Subcutaneous abdominal adipose tissue (tissue), 5 donors: ENCODE data around the gene APBB2.

Experiments
- H3K27ac ChIP-seq: one replicate; pipeline ENCODE4 v1.7.0; 2013; ENCODE audit warnings: low read depth, mild to moderate bottlenecking, inconsistent platforms, low read length, moderate library complexity
- H3K27me3 ChIP-seq, 5 donors: one replicate each; pipeline ENCODE4 v1.7.0; 2013; ENCODE audit warnings: low read length in 5 of 5, inconsistent platforms in 1 of 5; ENCODE audit not compliant: control insufficient read depth in 5 of 5, insufficient read depth in 4 of 5
- H3K36me3 ChIP-seq, 5 donors: one replicate each; pipeline ENCODE4 v1.7.0; 2013; ENCODE audit warnings: low read length in 5 of 5; ENCODE audit not compliant: control insufficient read depth in 5 of 5, insufficient read depth in 5 of 5
- H3K4me1 ChIP-seq, 5 donors: one replicate each; pipeline ENCODE4 v1.7.0; 2013; ENCODE audit warnings: low read length in 5 of 5, mild to moderate bottlenecking in 3 of 5, moderate library complexity in 1 of 5; ENCODE audit not compliant: control insufficient read depth in 5 of 5, insufficient read depth in 5 of 5
- H3K4me3 ChIP-seq, 5 donors: one replicate each; pipeline ENCODE4 v1.7.0; 2013; ENCODE audit warnings: low read length in 5 of 5, low read depth in 1 of 5
- H3K9ac ChIP-seq, 5 donors: one replicate each; pipeline ENCODE4 v1.7.0; 2013; ENCODE audit warnings: low read length in 5 of 5, mild to moderate bottlenecking in 4 of 5, moderate library complexity in 3 of 5
- H3K9me3 ChIP-seq, 5 donors: one replicate each; pipeline ENCODE4 v1.7.0; 2013; ENCODE audit warnings: low read length in 5 of 5; ENCODE audit not compliant: control insufficient read depth in 5 of 5
- donor health status: healthy.
- donor health status: healthy.
- donor health status: healthy.
- donor health status: healthy.
- donor health status: healthy.

APBB2 gene

DNA sequence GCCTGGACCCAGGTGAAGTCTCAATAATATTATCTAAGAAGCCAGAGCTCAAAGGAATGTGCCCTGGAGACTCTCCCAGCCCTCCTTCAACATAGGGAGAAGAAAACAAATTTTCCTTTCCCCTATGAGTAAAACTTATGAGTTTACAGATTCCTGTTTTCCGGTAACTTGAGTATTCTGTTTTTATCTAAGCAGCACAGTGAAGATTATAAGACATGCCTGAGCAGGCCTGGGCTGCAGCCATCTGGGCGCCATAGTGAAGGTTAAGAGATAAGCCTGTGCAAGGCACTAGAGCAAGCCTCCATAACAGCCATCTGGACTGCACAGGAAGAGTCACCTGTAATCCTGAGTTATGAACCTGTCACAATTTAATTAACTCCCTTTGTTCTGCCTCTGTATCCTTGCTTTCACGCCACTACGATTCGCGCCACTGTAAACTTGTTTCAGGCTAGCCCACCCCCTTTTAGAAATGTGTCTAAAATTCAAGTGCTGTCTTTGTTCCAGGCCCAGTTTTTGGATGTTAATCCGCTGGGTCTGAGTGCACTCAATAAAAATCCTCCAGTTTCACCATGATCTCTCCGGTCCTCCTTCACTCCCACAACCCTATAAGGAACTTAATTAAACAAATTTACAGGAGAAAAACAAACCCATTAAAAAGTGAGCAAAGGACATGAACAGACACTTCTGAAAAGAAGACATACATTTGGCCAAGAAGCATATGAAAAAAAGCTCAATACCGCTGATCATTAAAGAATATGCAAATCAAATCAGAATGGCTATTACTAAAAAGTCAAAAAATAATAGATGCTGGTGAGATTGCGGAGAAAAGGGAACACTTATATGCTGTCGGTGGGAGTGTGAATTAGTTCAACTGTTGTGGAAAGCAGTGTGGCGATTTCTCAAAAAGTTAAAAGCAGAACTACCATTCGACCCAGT is 189.5 kb downstream of the APBB2 start:
- Histone ChIP-seq H3K4me1 (peaks cover 0 to 25% (median 16%) of the 10 kb centered on the region in 5 donors), H3K9ac (no peak overlapping the region), H3K4me3 (no peak overlapping the region)

GRCh38 chr4:41022116-41022515 is 192.2 kb downstream of the APBB2 start:
- peaks cover 0 to 12% (median 5%) of the 10 kb centered on the region in 5 donors for H3K4me1 ChIP-seq
- H3K9me3 ChIP-seq = peaks cover 6 to 32% (median 17%) of the 10 kb centered on the region in 5 donors
- no peak overlapping the region for H3K27ac ChIP-seq
- H3K9ac ChIP-seq = no peak overlapping the region
- H3K4me3 ChIP-seq = no peak overlapping the region
- H3K27me3 ChIP-seq = no peaks in the 10 kb centered on the region
- H3K36me3 ChIP-seq = peaks cover 0 to 7% (median 3%) of the 10 kb centered on the region in 5 donors

More for the DNA sequence above, 189.5 kb downstream of the APBB2 start:
- Histone ChIP-seq H3K9me3 (peaks cover 6 to 32% (median 17%) of the 10 kb centered on the region in 5 donors), H3K36me3 (peaks cover 0 to 7% (median 3%) of the 10 kb centered on the region in 5 donors), H3K27ac (no peak overlapping the region), H3K27me3 (no peaks in the 10 kb centered on the region)

DNA sequence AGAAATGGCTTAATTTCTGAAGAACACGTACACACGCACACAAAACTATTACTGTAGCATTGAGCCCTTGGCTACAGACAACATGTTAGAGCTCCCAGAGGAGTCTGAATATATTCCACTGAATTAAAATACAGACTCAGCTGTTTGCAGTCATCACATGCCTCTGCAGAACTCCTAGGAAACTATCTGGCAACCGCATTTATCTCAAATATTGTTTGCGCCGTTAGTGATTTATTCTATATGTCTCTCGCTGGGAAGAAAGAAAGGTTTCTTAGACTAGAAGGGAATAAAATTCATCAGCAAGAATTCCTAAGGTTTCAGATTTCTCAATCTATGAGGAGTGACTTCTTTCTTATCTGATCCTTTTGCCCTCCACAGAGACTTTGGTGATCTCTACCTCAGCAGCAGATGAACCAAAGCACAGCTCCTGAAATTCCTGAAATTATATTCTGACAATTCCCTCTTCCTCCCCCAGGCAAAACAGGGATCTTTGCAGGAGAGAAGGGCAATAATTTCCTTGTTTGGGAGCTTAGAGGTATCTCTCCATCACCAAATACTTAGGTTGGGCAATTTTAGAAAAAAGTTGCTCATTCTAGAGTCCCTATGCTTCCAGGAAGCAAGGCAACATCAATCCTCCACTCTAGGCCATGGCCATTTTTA is 199.2 kb downstream of the APBB2 start:
- Histone ChIP-seq H3K4me1 (peaks cover 0 to 24% (median 17%) of the 10 kb centered on the region in 5 donors), H3K27ac (no peak overlapping the region), H3K9me3 (no peaks in the 10 kb centered on the region)

DNA sequence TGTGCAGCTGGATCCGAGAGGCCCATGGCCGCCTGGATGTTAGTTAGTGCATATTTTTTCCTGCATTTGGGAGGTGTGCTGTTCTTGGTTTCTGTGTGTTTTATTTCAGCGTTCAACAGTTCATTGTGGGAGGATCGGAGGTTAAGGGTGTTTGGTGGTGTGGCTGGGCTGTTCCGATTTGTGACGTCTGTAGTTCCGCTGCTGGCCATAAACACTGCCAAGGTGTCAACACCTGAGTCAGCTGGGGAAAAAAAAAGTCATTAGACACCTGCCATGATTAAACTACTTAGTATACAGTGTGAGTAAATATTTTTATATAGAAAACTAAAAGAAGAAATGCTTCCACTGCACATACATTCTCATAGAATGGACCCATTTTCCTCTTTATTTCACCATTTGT is 200.2 kb downstream of the APBB2 start:
- no peak overlapping the region for H3K27ac ChIP-seq
- no peak overlapping the region for H3K4me3 ChIP-seq
- H3K9me3 ChIP-seq = no peaks in the 10 kb centered on the region
- no peaks in the 10 kb centered on the region for H3K27me3 ChIP-seq
- peaks cover 0 to 17% (median 9%) of the 10 kb centered on the region in 5 donors for H3K36me3 ChIP-seq
- H3K9ac ChIP-seq = no peak overlapping the region
- peaks cover 0 to 19% (median 14%) of the 10 kb centered on the region in 5 donors for H3K4me1 ChIP-seq

More for the DNA sequence above, 199.2 kb downstream of the APBB2 start:
- peaks cover 0 to 17% (median 9%) of the 10 kb centered on the region in 5 donors for H3K36me3 ChIP-seq
- H3K9ac ChIP-seq = no peak overlapping the region
- no peak overlapping the region for H3K4me3 ChIP-seq
- no peaks in the 10 kb centered on the region for H3K27me3 ChIP-seq

- Histone ChIP-seq H3K4me1 (peaks cover 0 to 19% (median 13%) of the 10 kb centered on the region in 5 donors), H3K4me3 (no peak overlapping the region), H3K27me3 (no peaks in the 10 kb centered on the region), H3K36me3 (peaks cover 0 to 17% (median 9%) of the 10 kb centered on the region in 5 donors), H3K9ac (no peak overlapping the region), H3K9me3 (no peaks in the 10 kb centered on the region), H3K27ac (no peak overlapping the region)
Measured at GRCh38 chr4:41013746-41014145, 200.6 kb downstream of the APBB2 start.

DNA sequence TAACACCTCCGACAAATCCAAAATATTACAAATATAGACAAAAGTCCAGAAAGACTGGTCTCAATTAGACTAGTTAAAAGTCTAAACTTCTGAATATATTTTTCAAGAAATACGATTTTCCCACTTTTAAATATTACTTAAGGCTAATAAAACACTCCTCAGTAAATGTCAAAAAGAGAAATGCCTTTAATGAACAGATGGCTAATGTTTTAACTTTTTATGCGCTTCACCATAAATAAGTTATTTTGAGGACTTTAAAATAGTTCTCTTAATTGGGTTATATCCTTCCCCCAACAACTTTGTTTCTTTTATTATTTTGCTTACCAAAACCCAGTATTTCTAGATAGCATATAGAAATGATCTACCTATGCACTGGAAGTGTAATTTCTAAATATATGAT is 201.4 kb downstream of the APBB2 start:
- no peak overlapping the region for H3K27ac ChIP-seq
- H3K9me3 ChIP-seq = no peaks in the 10 kb centered on the region
- H3K4me1 ChIP-seq = peaks cover 0 to 19% (median 13%) of the 10 kb centered on the region in 5 donors
- H3K27me3 ChIP-seq = no peaks in the 10 kb centered on the region
- peaks cover 0 to 14% (median 9%) of the 10 kb centered on the region in 5 donors for H3K36me3 ChIP-seq
- no peak overlapping the region for H3K4me3 ChIP-seq
- no peak overlapping the region for H3K9ac ChIP-seq

GRCh38 chr4:41012293-41012692 is 202.0 kb downstream of the APBB2 start:
- no peak overlapping the region for H3K27ac ChIP-seq
- peaks cover 0 to 14% (median 9%) of the 10 kb centered on the region in 5 donors for H3K36me3 ChIP-seq
- H3K27me3 ChIP-seq = no peaks in the 10 kb centered on the region
- no peaks in the 10 kb centered on the region for H3K9me3 ChIP-seq
- peaks cover 0 to 19% (median 13%) of the 10 kb centered on the region in 5 donors for H3K4me1 ChIP-seq
- no peak overlapping the region for H3K4me3 ChIP-seq
- no peak overlapping the region for H3K9ac ChIP-seq

DNA sequence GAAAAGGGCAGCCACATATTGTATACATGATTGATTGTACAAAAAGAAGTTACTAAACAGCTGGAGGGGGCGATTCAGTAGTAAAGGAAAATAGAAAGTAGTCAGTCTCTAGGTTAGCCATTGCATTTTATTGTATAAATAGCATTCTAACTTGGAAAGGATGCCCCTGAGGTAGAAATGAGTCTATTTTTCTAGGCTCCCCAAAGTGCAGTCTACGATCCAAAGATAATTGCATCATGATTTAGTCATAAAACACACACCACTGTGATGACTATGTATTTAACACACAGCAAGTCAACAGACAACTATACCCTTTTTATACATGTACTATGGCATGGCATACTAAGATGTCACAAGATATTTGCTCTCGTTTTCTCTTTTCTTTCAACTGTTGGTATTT is 204.9 kb downstream of the APBB2 start:
- Histone ChIP-seq H3K4me3 (no peak overlapping the region), H3K27me3 (no peaks in the 10 kb centered on the region), H3K36me3 (peaks cover 3 to 14% (median 9%) of the 10 kb centered on the region in 5 donors), H3K9me3 (peaks cover 0 to 3% (median 0%) of the 10 kb centered on the region in 5 donors), H3K9ac (no peak overlapping the region), H3K27ac (peak overlapping the region; percentile 7), H3K4me1 (peaks cover 0 to 13% (median 10%) of the 10 kb centered on the region in 5 donors)

- no peak overlapping the region for H3K9ac ChIP-seq
Measured at GRCh38 chr4:41006141-41006540, 208.2 kb downstream of the APBB2 start.

DNA sequence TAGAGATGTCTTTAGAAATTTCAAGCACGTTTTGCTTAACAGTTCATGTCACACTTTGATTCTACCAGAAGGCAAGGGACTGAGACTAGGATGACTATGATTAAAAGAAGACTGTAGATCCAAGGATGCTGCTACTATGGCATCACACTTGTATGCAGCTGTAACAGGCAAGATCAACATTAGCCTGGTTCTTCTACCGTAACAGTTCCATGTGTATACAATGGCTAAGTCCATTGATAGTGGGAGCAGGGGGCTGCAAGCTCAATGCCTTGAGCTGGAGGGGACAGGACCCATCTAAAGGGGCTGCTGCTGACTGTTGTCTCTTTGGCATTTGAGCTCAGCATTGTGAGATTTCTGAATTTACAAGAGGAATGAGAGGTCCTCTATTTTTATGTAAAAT is 212.0 kb downstream of the APBB2 start:
- no peak overlapping the region for H3K4me3 ChIP-seq
- H3K4me1 ChIP-seq = peaks cover 0 to 3% (median 0%) of the 10 kb centered on the region in 5 donors
- no peak overlapping the region for H3K9ac ChIP-seq
- peaks cover 0 to 3% (median 0%) of the 10 kb centered on the region in 5 donors for H3K9me3 ChIP-seq
- no peaks in the 10 kb centered on the region for H3K27me3 ChIP-seq
- no peak overlapping the region for H3K27ac ChIP-seq
- peaks cover 0 to 3% (median 2%) of the 10 kb centered on the region in 5 donors for H3K36me3 ChIP-seq

More at GRCh38 chr4:41006141-41006540, 208.2 kb downstream of the APBB2 start:
- no peaks in the 10 kb centered on the region for H3K4me1 ChIP-seq
- H3K27ac ChIP-seq = no peak overlapping the region
- H3K4me3 ChIP-seq = no peak overlapping the region
- peaks cover 0 to 3% (median 2%) of the 10 kb centered on the region in 5 donors for H3K36me3 ChIP-seq
- no peaks in the 10 kb centered on the region for H3K27me3 ChIP-seq
- peaks cover 0 to 3% (median 0%) of the 10 kb centered on the region in 5 donors for H3K9me3 ChIP-seq
